Measurements from ENCODE around the gene SLC35G4. TPM values are rescaled to one million over a fixed set of nuclear protein-coding genes. Genes with fewer than 3 reads are reported as not detected.

Gene SLC35G4
- total and polyA plus RNA-seq, 2 of the 13 experiments (the other 11 are each of a cell fraction or from before 2014, with no cell fraction given), result not detected

GRCh38 chr18:11585596-11585995 lies 23.8 kb upstream of the SLC35G4 start:
- H3K4me1 ChIP-seq (ENCODE audit: insufficient read depth, low read length), result no peaks in the 10 kb centered on the region
- WGBS (ENCODE audit: low lambda C conversion rate), result 44% methylated on average over 7 of the region's 7 CpGs
- no peak overlapping the region for H3K27ac ChIP-seq (ENCODE audit: extremely low read length, insufficient read depth, low read length)
- no peak overlapping the region for H3K4me2 ChIP-seq (ENCODE audit: low read depth, low read length)
- ChIA-PET POLR2A (no interaction called here), CTCF (ENCODE audit: low intra/inter-chr PET ratio, low total read pairs) (no interaction called here)
- H3K9ac ChIP-seq (ENCODE audit: insufficient read depth, low read depth, low read length), result no peak overlapping the region
- H2AFZ ChIP-seq (ENCODE audit: low read length), result no peak overlapping the region
- no peak for ATAC-seq
- in situ Hi-C loops (cut with HindIII; ENCODE audit: extremely low pct_ligation_motif_present, low pct_unique_long_range_greater_than_20kb), result no loop called here
- peaks cover 0 to 6% of the 10 kb centered on the region in 2 experiments; a peak in 2 of 5 replicates for H3K27me3 ChIP-seq (ENCODE audit: control insufficient read depth in 1 of 2, insufficient read depth in 2 of 2, low read length in 2 of 2)
- no peaks in the 10 kb centered on the region for H3K79me2 ChIP-seq (ENCODE audit: insufficient read depth, low read length)
- BruUV-seq (replicated peaks), result no TSS peak
- no peak overlapping the region for H3K4me3 ChIP-seq (replicated peaks in 1 of 3; ENCODE audit: insufficient read depth in 1 of 3, low read depth in 2 of 3, low read length in 3 of 3)
- no peak for FAIRE-seq
- no peaks in the 10 kb centered on the region for H4K20me1 ChIP-seq (ENCODE audit: insufficient read depth, low read length)
- no peak for DNase-seq (ENCODE audit: low spot score)
- H3K9me3 ChIP-seq (ENCODE audit: low read length), result no peaks in the 10 kb centered on the region
- intact Hi-C loops (cut with micrococcal nuclease; ENCODE audit: unreplicated experiment), result no loop called here
- H3K36me3 ChIP-seq (replicated peaks in 1 of 2; ENCODE audit: control insufficient read depth in 1 of 2, insufficient read depth in 2 of 2, low read length in 2 of 2), result no peaks in the 10 kb centered on the region
- TF ChIP-seq ZNF83 (CRISPR knock-in tag; IDR thresholded peaks at IDR 0.05; ENCODE audit: borderline replicate concordance), result no peak
- TF ChIP-seq CERS6 (CRISPR knock-in tag; IDR thresholded peaks at IDR 0.05), result no peak
- TF ChIP-seq ZNF253 (CRISPR knock-in tag; IDR thresholded peaks at IDR 0.05; ENCODE audit: borderline replicate concordance), result no peak
- no peak for TF ChIP-seq THAP9 (CRISPR knock-in tag; IDR thresholded peaks at IDR 0.05; ENCODE audit: borderline replicate concordance)
- no peak for TF ChIP-seq KLF11 (CRISPR knock-in tag; IDR thresholded peaks at IDR 0.05)
- no peak for TF ChIP-seq ZNF597 (CRISPR knock-in tag; IDR thresholded peaks at IDR 0.05)
- TF ChIP-seq GPN1 (CRISPR knock-in tag; IDR thresholded peaks at IDR 0.05; ENCODE audit: borderline replicate concordance), result no peak
- no peak for TF ChIP-seq GATAD2A (CRISPR knock-in tag; IDR thresholded peaks at IDR 0.05)
- no peak for TF ChIP-seq CEBPZ (IDR thresholded peaks at IDR 0.05; ENCODE audit: low read length)
- no peak for TF ChIP-seq HIC2 (CRISPR knock-in tag; IDR thresholded peaks at IDR 0.05; ENCODE audit: low read depth)
- TF ChIP-seq ZC3H4 (CRISPR knock-in tag; IDR thresholded peaks at IDR 0.05; ENCODE audit: borderline replicate concordance), result no peak
- TF ChIP-seq KLF6 (CRISPR knock-in tag; IDR thresholded peaks at IDR 0.05), result no peak
- no peak for TF ChIP-seq ZBTB42 (CRISPR knock-in tag; IDR thresholded peaks at IDR 0.05)
- no peak for TF ChIP-seq THAP7 (CRISPR knock-in tag; IDR thresholded peaks at IDR 0.05)
- TF ChIP-seq ZNF17 (CRISPR knock-in tag; IDR thresholded peaks at IDR 0.05), result no peak

Data from HepG2 (cell line).